GM19467 (cell line): ENCODE measurements around the gene SMOC2.
"Not testable (repeated sequence)": the region's sequence is repeated elsewhere in the genome, so short reads cannot be mapped to it uniquely, and the experiment has no call there.

ENCODE experiments used
- ATAC-seq: cut with Tn5 transposase; IDR thresholded peaks from one replicate; pipeline ENCODE4 v1.9.1; 2021; ENCODE audit warnings: mild to moderate bottlenecking, moderate library complexity; ENCODE audit not compliant: unreplicated experiment

SMOC2 gene

GRCh38 chr6:168537540-168537884 is 96.5 kb downstream of the SMOC2 start:
- no peak for ATAC-seq

DNA sequence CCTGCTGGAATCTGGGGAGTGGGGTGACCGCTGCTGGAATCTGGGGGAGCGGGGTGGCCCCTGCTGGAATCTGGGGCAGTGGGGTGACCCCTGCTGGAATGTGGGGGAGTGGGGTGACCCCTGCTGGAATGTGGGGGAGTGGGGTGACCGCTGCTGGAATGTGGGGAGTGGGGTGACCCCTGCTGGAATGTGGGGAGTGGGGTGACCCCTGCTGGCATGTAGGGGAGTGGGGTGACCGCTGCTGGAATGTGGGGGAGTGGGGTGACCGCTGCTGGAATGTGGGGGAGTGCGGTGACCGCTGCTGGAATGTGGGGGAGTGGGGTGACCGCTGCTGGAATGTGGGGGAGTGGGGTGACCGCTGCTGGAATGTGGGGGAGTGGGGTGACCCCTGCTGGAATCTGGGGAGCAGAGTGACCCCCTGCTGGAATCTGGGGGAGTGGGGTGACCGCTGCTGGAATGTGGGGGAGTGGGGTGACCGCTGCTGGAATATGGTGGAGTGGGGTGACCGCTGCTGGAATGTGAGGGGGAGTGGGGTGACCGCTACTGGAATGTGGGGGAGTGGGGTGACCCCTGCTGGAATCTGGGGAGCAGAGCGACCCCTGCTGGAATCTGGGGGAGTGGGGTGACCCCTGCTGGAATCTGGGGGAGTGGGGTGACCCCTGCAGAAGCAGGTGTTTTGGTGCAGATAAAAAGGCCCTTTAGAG is 97.4 kb downstream of the SMOC2 start:
- ATAC-seq = not testable (repeated sequence)

DNA sequence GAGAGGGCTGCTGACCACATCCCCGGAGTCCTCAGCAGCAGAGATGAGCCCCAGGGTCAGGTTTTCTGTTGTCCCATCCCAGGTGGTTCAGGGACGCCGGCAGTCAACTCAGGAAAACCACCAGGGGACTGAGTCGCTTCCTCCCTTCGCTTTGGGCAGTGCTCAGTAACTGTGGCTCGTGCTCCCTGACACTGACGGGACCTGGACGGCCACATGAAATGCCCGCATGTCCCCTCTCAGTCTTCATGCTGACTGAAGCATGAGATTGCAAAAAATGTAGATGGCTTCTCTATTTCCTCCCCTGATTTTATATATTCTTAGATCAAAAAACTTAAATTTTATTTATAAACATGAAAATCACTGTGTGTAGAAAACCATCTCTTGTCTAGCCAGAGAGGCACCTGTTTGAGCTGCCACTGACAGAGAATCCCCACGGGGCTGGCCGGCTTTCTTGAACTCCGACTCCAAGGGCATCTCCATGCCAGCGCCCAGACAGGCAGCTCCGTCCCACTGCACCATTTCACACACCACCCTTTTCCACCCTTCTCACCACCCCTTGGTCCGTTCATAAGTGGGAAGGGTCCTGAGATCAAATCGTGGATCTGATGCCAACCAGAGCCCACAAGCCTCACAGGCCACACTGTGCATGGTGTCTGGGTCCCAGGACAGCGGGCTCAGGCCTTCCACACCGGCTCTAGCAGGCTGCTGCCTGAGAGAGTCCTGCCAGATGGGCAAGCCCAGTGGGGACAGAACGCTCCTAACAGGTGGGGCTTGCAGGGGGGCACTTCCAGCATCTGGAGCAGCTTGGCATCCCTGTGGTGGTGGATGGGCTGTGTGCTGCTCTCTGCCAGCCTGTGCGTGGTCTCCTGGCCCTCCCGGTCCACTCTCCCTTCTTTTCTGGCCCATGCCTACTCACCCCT is 98.2 kb downstream of the SMOC2 start:
- no peak for ATAC-seq

DNA sequence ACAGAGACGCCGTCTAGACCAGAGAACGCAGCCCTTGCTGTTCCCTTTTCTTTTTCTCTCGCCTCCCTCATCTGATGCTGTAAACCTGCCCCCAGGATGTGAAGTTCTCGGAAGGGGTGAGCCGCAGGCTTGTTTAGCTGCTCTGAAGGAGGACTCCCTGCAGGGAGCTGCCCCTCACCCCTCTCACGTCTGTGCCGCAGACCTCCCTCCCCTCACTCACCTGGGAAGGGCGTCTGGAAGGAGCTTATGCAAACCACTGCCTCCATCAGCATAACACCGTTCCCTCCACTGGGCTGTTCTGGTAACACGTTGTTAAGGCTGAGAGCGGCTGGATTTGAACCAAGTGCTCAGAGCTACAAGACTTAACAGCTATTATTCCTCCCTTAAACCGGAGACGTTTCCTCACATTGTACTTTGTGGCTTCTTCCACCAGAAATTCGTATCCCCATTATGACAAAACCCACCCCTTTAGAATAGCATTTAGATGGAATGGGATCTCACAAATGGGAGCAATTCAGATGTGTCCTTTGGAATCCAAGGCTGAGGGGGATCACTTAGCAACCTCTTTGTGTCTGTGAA is 99.8 kb downstream of the SMOC2 start:
- ATAC-seq = no peak

DNA sequence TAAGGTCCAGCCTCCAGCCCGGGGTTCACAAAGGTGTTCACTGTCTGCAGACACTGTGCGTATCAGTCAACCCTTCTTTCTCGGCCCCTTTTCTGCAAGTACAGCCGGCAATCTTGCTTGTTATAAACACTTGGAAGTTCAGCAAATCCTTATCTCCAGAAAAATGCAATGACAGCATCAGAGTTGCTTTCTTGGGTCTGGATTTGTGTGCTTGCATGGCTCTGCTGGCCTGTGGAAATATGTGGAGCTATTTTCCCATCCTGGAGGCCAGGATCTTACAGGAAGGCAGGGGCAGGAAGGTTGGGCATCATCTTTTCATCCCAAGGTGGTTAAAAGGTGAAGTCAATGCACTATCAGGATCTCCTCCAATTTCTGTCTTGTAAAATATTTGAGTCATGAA is 100.3 kb downstream of the SMOC2 start:
- ATAC-seq = no peak

GRCh38 chr6:168542301-168542700 is 101.3 kb downstream of the SMOC2 start:
- ATAC-seq = no peak

DNA sequence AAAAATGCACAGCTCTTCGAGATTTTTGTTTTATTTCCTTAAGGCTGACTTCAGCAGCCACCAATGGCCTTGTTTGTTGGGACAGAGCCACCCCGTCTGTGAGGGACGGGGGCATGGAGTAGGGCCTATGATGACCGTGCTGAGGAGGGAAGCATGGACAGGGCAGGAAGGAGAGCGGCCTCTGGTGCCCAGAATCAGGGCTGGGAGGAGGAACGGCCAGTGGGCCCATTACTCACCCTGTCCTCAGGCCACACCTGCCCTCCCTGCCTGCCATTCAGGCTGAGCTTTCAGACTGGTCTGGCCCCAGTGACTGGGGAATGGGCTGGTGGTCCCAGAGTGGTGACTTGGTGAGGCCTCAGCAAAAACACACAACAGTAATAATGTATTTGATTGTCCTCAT is 104.4 kb downstream of the SMOC2 start:
- no peak for ATAC-seq

DNA sequence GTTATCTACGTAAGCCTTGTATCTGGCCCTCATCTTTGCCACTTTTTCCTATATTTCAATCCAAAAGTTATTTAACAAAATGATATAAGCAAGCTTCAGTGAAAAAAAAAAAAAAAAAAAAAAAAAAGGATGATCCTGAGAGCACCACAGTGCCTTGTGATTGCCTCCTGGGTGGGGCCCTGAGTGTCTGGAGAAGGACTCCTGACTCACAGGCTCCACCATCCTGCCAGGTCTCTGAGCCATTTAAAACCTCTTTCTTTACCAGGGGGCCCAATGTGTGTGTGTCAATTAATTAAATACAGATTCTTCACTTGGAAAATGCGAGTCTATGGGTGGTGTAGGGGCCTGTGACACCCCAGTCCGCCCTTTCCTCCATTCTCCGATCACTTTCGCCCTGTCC is 105.2 kb downstream of the SMOC2 start:
- ATAC-seq = no peak

DNA sequence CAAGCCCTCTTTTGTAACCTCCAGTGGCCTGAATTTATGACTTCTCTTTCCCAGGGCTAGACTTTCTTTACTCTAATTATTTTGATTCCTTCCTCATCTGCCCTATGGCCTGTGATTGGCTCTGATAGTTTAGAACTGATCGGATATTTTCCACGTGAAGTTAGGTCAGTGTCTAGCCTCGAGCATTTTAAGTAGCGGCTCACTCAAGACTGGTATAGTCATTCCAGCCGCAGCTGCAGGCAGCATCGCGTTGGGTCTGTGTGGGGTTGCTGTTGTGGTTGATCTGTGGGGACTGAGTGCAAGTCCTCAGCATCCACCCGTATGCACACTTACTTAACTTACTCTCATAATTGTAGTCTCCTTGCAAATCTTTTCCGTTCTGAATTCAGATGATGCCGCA is 105.7 kb downstream of the SMOC2 start:
- ATAC-seq = no peak

DNA sequence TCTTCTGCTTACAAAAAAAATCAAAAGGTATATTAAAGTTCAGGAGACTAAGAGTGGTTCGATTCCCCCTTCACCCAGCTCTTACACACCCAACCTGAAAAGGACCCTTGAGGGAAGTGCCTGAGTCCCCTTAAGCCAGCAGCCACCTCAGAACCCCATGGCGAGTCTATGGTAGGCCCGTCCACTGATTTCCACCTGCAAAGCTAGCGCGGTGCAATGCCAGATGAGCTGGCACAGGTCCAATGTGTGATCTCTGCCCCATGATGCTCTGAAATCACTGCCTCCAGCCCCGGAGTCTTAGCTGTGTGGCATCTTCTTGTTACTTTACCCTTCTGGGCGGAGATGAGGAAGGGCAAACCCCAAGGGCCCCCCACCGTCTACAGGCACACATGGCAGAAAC is 109.3 kb downstream of the SMOC2 start:
- ATAC-seq = no peak

GRCh38 chr6:168554472-168554871 is 113.5 kb downstream of the SMOC2 start:
- ATAC-seq = no peak

DNA sequence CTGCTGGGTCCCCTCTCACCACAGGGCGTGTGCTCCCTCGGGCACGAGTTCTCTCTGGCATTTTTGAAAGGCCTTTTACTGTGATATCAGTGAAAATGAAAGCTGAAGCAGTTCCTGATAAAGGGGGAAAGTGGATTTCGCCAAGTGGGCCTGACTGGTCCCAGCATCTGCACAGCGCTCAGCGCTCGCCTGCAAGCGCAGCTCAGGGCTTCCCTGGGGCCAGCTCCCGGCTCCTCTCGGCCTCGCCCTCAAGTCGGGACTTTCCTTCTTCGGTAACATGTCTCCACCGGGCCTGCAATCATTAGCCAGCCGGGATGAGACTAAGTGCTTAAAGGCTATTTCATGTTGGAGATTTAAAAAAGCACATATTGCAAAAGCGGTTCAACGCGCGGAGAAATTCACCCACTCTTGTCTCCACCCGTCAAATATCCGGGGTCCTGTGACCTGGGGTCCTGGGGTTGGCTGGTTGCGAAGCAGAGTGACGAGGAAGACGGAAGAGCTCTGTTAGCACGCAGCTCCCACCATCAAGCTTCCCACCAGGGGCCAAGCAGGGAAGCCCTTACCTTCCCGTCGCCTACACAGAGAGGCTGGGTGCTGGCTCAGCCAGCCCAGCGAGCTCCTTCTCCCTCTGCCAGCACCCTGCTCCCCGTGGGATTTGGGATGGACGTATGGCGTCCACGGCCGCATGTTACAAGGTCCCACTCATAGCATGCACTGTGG is 114.1 kb downstream of the SMOC2 start:
- ATAC-seq = no peak

DNA sequence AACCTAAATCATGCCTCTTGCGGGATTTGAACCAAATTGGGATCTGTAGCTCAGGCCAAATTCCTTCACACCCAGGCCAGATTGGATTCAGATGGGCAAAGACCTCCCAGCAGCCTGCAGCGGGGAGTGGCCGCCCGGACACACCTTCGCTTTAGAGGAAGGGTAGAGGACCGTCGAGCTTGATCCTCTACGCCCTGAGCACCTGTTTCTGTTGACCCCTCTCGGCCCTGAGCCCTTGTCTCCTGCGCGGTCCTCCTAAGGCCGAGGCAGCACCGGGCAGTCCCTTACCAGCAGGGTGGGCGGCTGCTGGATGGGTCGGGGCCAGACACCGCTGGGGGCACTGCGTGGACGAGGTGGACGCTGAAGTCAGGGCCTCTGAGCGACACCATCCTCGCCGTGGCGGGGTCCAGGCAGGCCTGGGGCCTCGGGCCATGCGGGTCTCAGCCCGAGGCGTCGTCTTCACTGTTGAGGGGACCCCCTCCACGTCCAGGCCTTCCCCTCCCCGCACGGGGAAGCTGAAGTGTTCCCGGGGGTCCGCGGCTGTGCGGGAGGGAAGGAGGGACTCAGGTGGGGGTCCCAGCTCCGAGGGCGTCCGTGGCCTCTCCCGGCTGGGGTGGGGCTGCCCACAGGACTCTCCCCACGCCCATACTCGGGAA is 114.8 kb downstream of the SMOC2 start:
- no peak for ATAC-seq

DNA sequence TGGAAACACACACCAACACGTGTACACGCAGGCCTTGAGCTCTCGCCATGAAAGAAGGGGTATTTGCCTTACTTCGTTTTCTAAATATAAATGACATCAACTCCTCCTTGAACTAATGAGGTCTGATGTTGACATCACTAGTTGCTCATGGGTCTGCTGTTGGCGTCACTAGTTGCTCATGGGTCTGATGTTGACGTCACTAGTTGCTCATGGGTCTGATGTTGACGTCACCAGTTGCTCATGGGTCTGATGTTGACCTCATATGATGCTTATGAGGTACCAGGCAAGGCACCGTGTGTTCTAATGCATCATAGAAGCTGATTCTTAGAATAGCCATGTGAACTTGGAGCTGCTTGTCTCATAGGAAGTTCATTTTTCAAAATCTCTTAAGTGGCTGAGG is 116.5 kb downstream of the SMOC2 start:
- ATAC-seq = no peak

- ATAC-seq = no peak
Observed at GRCh38 chr6:168558686-168559085, 117.7 kb downstream of the SMOC2 start.

GRCh38 chr6:168559574-168560098 is 118.7 kb downstream of the SMOC2 start:
- no peak for ATAC-seq

GRCh38 chr6:168560126-168560525 is 119.1 kb downstream of the SMOC2 start:
- ATAC-seq = no peak

GRCh38 chr6:168562576-168563151 is 121.7 kb downstream of the SMOC2 start:
- no peak for ATAC-seq

GRCh38 chr6:168563656-168564055 is 122.7 kb downstream of the SMOC2 start:
- ATAC-seq = no peak

DNA sequence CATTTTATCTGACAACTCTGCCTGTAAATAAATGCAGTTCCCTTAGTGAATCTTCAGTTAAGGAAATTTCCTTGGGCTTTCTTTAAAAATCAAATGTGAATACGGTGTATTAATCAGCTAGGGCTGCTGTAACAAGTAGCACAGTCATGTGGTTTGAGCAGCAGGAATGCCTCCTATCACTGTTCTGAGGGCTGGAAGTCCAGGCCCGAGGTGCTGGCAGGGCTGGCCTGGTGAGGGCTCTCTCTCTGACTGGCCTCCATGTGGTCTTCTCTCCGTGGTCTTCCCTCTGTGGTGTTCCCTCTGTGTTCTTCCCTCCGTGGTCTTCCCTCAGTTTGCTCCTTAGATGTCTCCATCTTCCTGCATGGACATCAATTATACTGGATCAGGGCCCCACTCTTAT is 124.1 kb downstream of the SMOC2 start:
- no peak for ATAC-seq
